RKO (cell line): ENCODE results near the gene HES5.

Experiments used
- DNase-seq: peaks from one replicate; pipeline ENCODE4 v3.0.0-alpha.2; 2016; ENCODE audit warnings: low spot score

Gene HES5

DNA sequence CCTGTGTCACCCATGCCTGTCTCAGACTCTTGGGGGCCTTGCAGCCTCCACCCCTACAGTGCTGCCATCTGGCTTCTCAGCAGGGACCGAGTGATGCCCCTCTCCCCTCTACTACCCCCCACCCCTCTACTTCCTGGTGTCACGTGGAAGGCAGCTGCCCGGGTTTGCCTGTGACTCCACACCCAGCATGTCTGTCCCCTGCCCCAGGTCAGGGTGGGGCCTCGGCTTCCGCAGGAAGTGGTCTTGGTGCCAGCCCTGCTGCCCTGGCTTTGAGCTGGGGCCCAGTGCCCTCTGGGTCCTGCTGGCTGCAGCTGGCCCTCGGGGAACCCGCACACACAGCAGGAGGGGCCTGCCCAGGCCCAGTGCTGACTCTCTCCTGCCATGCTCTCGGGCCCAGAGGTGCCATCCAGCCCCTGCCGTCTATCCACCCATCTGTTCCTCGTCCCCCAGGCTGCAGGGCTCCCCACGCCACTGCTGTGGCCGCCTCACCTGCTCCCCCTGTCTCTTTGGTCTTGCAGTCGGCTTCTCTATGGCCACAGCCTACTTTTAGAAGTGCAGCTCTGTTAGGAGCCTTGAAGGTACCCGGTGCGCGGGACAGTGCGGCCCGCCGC, 30.0 kb downstream of the HES5 start:
- DNase-seq = no peak

DNA sequence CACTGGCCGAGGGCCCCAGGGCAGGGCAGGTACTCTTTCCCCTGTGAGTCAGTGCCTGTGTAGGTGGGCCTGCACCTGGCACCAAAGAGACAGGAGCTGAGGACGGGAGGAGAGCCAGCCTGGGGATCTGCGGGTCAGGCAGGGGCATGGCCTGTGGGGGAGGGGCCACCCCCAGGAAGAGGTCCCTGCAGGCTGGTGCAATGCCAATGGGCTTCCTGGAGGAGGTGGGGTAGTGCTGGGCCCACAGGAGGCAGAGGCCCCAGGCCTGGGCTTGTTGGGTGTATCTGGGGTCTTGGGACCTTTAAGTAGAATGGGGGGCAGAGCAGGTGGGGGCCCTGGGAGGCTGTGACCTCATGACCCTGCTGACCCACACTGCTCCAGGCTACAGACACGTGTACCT, 30.8 kb downstream of the HES5 start:
- DNase-seq = no peak

DNA sequence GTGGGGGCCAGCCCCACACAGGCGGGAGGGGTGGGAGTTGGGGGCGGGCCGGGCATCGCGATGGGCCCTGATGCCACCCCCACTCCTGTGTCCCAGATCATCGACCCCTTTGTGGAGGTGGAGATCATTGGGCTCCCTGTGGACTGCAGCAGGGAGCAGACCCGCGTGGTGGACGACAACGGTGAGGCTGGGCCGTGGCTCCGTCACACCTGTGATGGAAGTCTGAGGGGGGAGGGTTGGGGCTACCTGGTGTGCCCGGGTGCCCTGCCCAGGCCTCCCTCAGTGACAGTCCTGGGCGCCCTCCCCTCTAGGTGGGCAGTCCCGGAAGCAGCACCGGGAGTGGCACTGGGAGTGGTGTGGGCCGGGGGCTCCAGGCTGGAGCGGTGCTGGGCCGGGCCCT, 31.4 kb downstream of the HES5 start:
- no peak for DNase-seq

DNA sequence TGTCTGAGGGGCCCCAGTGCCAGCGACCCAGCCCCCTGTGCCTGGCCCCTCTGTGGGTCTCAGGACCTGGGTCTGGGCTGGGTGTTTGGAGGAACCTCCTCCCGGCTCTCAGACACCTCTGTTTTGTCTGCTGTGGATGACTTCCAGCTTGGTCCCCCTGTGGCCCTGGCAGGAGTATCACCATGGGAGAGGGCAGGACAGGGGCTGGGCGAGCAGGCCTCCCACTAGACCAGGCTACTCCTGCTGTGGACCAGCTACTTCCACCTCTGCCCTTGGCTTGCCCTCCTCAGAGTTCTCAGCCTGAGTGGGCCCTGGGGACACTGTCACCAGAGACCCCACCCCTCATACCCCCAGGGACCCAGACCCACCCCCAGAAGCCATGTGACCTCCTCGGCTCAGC, 32.2 kb downstream of the HES5 start:
- no peak for DNase-seq

DNA sequence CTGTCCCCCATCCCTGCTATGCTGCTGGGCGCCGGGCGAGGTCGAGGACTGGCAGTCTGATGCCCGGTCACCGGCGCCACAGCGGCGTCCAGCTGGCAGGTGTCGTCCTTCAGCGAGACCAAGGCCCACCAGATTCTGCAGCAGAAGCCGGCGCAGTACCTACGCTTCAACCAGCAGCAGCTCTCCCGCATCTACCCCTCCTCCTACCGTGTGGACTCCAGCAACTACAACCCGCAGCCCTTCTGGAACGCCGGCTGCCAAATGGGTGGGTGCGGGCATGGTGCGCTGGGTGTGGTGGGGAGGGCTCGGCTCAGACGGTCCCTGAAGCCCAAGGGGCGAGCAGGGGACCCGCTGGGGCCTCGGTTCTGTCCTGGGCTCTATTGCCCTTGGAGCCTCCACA, 33.3 kb downstream of the HES5 start:
- no peak for DNase-seq

DNA sequence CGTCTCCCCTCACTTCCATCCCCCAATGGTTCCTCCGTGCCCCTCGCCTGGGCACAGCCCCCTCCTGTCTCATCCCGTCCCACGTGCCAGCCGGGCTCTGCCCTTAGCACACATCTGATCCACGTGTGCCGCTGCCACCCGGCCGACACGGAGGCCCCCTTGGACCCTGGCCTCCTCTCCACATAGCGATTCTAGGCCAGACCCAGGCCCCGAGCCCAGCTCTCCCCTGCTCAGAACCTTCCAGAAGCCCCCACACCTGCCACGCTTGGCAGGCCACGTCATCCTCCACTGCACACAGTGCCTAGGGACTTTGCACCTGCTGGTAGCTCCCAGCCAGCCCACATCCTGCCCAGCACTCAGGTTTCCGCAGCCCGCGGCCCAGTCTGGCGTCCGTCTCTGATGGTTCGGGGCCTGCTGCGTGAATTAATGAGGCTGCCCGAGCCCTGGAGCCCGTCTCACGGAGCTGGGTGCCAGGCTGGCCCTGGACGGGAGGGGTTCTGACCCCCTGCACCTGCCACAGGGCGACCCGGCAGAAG, 33.9 kb downstream of the HES5 start:
- DNase-seq = no peak

DNA sequence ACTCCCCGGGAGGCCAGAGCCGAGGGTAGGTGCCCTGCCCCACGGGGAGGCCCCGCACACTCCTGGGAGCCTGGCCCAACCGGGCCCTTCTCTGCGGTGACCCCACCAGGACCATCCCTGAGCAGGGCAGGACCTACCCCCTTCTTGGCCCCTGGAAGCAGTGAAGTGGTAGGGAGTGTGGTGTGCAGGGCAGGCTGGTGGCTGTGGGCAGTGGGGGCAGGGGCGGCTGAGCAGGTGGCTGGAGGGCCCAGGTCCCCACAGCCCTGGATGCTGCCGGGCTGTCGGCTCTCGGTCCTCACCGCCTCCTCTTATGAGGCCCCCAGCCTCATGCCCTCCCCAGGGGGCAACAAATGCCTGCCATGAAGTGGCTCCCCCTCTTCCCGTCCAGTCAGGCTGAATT, 34.5 kb downstream of the HES5 start:
- DNase-seq = no peak

DNA sequence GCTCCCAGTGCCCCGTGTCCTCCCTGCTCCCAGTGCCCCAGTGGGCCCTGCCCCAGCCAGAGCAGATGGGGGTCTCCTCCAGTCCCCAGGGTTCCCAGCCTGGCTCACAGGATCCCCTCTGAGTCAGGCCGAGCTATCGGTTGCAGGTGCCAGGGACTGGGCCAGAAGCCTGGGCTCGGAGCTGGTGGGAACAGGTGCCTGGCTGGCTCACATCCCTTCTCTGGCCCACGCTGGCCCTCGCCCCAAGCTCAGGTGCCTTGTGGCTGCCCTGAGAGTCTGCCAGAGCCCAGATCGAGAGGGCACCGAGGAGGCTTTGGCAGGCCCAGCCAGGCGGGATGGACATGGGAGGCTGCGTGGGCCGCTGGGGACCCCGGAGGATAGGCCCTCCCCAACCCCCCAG, 35.0 kb downstream of the HES5 start:
- no peak for DNase-seq

DNA sequence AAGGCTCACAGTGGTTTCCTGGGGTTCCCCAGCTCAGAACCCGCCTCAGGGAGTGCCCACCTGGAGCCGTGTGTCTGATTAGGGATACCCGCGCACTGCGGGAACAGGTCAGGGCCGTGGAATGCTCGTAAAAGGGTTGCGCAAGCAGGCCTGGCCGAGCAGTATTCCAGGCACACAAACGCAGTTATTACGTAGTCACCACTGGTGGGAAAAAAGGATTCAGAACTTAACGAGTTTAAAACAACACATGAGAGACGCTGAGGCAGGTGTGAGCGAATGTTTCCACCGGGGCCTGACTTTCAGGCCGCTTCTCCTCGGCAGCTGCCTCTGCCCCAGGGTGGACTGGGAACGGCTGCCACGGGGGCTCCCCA, 35.8 kb downstream of the HES5 start:
- peak; percentile 23 for DNase-seq

DNA sequence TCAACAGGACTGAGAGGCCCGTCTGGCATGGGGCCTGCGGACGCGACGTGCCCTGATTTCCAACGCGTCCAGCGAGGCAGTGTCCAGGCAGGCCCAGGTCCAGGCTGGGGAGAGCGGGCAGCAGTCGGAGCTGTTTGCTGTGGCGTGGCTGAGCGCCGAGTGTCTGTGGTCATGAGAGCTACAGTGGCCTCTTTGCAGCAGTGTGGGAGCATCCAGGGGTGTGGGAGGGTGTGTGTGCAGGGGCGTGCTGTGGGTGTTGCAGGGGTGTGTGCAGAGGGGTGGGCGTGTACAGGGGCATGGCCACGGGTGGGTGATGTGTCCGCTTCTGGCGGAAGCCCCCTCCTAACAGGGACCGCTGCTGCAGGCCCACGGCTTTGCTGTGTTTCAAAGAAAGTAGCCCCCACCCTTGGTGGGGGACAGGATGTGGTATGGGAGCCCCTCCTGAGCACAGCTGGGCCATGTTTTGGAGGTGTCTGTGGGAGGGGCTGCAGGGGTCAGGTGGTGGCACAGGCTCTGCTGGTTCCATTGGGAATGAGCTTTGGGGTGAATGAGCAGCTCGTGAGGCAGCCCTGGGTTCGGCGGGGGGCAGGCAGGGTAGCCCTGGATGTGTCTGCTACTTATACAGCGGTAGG, 36.3 kb downstream of the HES5 start:
- no peak for DNase-seq

DNA sequence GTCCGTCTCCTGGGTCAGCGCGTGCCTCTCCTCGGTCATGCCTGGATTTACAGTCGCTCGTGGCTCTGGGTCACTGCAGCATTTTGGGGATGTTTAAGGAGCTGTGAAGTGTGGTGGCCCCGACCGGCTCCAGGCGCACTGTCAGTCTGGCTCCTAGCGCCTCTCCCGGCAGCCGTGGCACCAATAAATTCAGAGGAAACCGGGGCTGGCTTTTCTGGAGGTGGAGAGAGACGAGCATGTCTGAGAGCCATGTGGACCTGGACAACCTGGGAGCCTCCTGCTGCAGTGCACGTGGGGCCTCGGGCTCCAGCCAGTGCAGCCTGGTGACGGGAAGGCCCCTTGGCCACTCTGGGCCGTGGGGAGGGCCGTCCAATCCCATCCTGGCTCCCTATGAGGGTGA, 36.8 kb downstream of the HES5 start:
- DNase-seq = no peak

DNA sequence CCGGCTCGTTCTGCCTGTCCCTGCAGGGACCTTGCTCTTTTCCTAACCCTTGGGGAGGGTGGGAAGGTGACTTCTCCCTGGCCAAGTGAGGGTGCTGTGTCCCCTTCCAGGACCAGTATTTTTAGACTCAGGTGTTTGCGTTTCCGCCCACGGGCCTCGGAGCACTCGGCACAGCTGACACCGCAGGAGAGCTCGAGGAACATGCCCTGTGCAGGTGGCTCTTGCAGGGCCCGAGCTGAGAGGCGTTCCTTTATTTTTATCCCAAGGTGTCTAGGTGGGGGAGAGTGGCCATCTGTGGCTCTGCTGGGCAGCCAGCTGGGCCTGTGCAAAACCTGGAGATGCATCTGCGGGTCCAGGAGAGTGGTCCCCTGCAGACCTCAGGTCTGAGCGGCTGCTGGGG, 38.0 kb downstream of the HES5 start:
- no peak for DNase-seq

DNA sequence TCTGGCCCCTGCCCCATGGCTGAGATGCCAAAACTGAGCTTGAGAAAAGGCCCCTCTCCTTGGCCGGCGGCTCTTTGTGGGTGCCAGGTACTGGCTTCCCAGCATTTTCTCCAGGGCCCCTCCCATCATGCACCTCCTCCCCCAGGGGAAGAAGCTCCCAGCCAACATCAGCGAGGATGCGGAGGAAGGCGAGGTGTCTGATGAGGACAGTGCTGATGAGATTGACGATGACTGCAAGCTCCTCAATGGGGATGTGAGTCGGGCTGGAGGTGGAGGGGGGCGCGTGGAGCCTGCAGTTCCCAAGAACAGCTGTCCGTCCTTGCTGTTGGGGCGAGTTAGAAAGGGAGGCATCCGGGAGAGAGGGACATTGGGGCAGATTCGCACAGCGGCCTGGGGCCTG, 40.4 kb downstream of the HES5 start:
- no peak for DNase-seq

DNA sequence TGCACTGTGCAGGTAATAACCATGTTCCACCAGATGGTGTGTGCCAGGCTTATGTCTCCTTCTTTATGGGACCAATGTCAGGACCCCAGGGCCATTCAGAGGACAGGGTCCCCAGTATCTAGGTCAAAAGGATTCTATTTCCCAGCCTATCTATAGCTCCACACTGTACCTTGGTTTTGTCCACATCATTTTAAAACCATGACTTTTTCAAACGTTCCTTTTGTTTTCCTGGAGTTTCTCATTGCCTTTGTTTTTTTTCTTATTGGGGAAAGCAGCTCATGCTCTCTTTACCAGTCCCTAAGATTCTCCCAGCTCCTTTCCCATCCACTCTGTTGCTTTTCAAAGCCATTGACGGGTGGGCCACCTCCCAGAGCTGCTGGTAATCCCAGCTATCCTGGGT, 41.4 kb downstream of the HES5 start:
- DNase-seq = no peak

DNA sequence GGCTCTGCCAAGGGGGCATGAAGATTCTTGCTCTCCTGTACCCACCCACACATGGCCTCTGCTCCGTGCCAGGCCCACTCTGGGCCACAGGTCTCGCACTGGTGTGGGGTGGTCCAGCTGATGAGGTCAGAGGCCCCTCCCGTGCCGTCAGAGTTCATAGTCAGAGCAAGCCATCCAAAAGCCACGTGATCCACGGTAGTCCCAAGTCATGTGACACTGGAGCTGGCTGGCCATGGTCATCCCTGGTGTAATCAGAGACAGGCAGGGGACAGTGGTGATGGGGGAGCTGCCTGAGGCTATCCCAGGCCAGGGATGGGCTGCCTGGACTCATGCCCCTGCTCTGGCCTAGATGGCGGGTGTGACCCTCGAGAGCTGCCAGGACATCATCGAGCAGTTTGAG, 43.5 kb downstream of the HES5 start:
- DNase-seq = no peak

DNA sequence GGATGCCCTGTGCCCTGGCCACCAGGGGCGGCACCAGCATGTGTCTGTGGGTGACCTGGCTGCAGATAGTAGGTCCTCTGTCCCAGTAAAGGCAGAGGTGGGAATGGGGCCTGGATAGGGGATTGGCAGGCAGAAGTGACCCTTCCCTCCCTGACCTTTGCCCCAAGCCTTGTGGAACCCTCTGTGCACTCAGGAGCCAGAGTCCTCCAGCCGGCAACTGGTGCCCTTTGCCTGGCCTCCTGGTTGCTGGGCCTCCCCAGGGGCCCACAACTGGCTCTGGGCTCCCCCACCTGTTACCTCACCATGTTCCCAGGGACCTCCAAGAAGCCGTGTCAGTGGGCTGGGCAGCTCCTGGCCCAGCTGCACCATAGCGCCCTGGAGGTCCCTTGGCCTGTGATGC, 44.0 kb downstream of the HES5 start:
- no peak for DNase-seq

DNA sequence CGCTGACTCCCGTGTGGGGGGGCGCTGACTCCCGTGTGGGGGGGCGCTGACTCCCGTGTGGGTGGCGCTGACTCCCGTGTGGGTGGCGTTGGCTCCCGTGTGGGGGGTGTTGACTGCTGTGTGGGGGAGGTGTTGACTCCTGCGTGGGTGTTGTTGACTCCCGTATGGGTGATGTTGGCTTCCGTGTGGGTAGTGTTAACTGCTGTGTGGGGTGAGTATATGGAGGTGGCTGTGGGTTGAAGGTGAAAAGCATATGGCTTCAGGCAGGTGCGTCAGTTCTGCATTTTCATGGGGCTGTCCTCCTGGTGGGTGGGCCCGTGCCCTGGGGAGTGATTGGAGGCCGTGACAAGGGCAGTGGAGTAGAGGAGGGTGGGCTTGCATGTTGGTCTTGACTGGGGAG, 46.1 kb downstream of the HES5 start:
- DNase-seq = no peak

DNA sequence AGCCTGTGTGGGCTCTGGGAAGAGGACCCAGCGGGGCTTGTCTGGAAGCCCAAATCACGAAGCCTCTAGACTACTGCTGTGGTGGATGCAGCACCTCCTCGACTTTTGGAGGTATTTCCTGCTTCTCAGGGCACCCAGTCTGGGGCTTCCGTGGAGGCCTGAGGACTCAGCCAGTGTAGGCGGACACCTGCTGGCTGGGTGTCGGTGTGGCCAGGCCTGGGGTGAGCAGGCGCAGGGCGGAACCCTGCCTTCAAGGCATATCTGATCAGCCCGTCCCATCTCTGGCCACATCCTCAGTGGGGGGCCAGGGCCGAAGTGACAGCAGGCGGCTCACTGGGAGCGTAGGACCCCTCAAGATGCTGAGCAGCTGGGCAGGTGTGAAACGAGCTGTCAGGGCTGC, 47.0 kb downstream of the HES5 start:
- no peak for DNase-seq

DNA sequence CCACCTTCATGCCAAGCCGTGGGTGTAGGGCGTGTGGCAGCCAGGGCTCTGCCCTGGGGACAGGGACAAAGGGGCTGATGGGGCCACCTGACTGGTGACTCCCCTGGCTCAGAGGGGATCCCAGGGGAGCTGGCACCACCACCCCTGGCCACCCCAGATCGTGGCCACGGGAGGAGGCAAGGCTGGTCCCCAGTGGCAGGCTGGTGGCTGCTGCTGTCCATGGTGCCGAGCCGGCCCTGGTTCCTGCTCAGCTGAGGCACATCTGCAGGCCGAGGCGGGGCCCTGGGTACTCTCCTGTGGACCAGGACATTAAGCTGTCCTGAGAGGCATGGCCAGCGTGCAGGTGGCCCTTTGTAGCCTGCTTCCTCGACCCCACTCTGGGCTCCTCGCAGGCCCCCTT, 47.5 kb downstream of the HES5 start:
- no peak for DNase-seq

DNA sequence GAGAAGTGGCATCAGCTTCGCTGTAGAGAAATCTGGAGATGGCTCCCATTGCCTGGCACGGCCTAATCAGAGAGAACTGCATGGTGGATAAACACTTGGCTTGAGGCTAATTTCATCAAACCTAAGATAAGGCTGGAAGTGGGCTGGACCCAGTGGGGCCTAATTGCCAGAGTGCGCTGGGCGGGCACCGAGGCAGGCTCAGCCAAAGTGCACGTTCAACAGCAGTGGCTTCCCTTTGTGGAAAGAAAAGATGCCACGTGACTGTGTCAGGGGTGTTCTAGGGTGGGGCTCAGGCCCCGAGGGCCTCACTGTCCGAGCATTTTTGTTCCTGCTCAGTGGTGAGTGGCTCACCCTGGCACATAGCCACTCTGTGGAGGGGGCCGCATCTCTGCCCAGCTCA, 48.2 kb downstream of the HES5 start:
- no peak for DNase-seq

DNA sequence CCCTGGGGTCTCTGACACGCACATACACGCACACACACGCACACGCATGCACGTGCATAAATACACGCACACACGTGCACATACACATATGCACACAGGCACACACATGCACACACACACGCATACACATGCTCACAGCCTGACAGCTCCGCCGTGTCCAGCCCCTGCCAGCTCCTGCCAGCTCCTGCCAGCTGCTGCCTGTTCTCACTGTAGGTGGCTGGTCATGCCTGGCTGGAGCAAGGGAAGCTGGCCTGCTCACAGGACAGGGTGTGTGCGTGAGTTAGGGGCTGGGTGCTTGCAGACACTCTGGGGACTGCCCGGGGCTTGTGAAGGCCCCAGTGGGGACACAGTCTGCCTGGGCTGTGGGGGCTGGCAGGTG, 49.1 kb downstream of the HES5 start:
- no peak for DNase-seq

DNA sequence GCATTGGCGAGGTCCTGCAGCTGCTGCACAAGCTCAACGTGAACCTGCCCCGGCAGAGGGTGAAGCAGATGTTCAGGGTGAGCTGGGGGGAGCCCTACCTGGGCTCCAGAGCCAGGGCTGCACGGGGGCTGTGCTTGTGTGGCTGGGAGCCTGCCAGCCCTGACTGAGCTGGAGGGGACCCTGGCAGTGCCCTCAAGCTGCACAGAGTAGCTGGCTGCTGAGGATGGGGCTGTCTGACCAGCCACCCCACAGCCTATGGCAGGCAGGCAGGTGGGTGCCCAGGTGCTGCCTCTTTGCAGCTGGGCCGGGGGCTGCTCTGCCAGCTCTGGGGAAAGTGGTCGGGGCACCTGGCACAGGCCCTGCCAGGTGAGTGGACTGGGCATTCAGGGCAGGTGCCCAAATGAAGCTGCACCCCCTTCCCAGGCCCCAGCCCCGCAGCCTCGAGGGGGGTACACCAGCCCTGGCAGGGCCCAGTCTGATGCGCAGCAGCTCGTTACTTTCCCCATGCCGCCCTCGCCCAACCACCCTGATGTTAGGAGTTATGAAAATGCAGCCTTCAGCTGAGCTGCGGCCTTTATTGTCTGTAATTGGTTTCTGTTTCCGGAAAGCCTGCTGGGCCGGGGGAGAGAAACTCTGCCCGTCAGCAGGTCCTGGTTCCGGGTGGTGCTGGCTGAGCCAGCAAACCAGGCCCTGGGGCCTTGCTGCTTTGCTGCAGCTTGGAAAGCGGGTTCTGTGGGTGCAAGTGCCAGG, 49.7 kb downstream of the HES5 start:
- no peak for DNase-seq

DNA sequence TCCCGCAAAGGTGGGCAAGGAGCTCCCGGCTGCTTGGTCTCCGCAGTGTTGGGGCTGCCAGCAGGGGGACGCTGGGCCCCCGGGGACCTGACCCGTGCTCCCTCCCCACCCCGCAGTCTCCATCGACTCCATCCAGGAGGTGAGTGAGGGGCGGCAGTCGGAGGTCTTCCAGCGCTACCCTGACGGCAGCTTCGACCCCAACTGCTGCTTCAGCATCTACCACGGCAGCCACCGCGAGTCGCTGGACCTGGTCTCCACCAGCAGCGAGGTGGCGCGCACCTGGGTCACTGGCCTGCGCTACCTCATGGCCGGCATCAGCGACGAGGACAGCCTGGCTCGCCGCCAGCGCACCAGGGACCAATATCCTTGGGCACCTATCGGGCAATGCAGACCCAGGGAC, 50.4 kb downstream of the HES5 start:
- no peak for DNase-seq

DNA sequence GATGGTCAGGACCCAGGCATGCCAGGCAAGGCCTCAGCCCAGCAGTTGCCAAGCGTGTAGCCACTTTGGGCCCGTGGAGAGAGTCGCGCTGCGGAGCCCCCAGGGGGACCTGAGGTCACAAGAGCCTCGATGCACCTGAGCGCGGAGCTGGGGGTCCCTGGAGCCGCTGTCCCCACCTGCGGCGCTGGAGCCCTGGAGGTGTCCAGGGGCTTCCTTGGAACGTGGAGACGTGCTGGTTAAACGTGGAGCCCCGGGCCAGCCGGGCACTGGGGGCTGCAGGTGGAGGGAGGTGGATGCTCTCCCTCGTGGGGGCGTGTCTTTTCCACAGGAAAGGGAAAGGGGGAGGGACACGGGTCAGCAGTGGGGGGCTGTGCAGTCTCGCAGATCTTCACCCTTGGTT, 50.9 kb downstream of the HES5 start:
- no peak for DNase-seq
